NCI-H2227 treated with DMSO at 0.1 percent for 48 hours (cell line): Measurements from ENCODE around the gene DOCK4.
"Not testable (repeated sequence)": the region's sequence is repeated elsewhere in the genome, so short reads cannot be mapped to it uniquely, and the experiment has no call there.

Source experiments
- DNase-seq: peaks from one replicate; lab custom pipeline; 2025; lab: John Stamatoyannopoulos, UW

The DOCK4 gene

GRCh38 chr7:111952783-111953182, 253.4 kb downstream of the DOCK4 start:
- DNase-seq: no peak

GRCh38 chr7:111951052-111951451, 255.1 kb downstream of the DOCK4 start:
- DNase-seq: no peak

- no peak for DNase-seq
These were observed 263.6 kb downstream of the DOCK4 start for GRCh38 chr7:111942450-111943081.

- no peak for DNase-seq
These were observed 269.0 kb downstream of the DOCK4 start for GRCh38 chr7:111937163-111937562.

- no peak for DNase-seq
These were observed 272.6 kb downstream of the DOCK4 start for GRCh38 chr7:111933609-111934008.

GRCh38 chr7:111931958-111932357, 274.2 kb downstream of the DOCK4 start:
- no peak for DNase-seq

GRCh38 chr7:111931016-111931517, 275.1 kb downstream of the DOCK4 start:
- DNase-seq: no peak

GRCh38 chr7:111929264-111929663, 276.9 kb downstream of the DOCK4 start:
- no peak for DNase-seq

GRCh38 chr7:111927353-111928019, 278.7 kb downstream of the DOCK4 start:
- DNase-seq: no peak

GRCh38 chr7:111920329-111920728, 285.9 kb downstream of the DOCK4 start:
- no peak for DNase-seq

- DNase-seq: no peak
These were observed 286.5 kb downstream of the DOCK4 start for GRCh38 chr7:111919631-111920179.

GRCh38 chr7:111919164-111919563, 287.0 kb downstream of the DOCK4 start:
- no peak for DNase-seq

GRCh38 chr7:111918461-111918860, 287.7 kb downstream of the DOCK4 start:
- DNase-seq: no peak

- not testable (repeated sequence) for DNase-seq
These were observed 288.8 kb downstream of the DOCK4 start for GRCh38 chr7:111917404-111917803.

- no peak for DNase-seq
These were observed 291.9 kb downstream of the DOCK4 start for GRCh38 chr7:111914291-111914690.

GRCh38 chr7:111911166-111911961, 294.8 kb downstream of the DOCK4 start:
- peak; percentile 81 for DNase-seq

- peak; percentile 37 for DNase-seq
These were observed 295.5 kb downstream of the DOCK4 start for GRCh38 chr7:111910656-111911055.

GRCh38 chr7:111908673-111909072, 297.5 kb downstream of the DOCK4 start:
- not testable (repeated sequence) for DNase-seq

- DNase-seq: no peak
These were observed 302.4 kb downstream of the DOCK4 start for GRCh38 chr7:111903797-111904196.

- no peak for DNase-seq
These were observed 303.2 kb downstream of the DOCK4 start for GRCh38 chr7:111903016-111903415.

- DNase-seq: no peak
These were observed 305.9 kb downstream of the DOCK4 start for GRCh38 chr7:111900283-111900682.

- no peak for DNase-seq
These were observed 311.1 kb downstream of the DOCK4 start for GRCh38 chr7:111895049-111895448.
